HG03045 (cell line): ENCODE measurements around the gene AGBL1.

ENCODE experiments used
- ATAC-seq: cut with Tn5 transposase; IDR thresholded peaks from one replicate; pipeline ENCODE4 v1.9.1; 2021; ENCODE audit warnings: mild to moderate bottlenecking, moderate library complexity; ENCODE audit not compliant: unreplicated experiment

The AGBL1 gene

DNA sequence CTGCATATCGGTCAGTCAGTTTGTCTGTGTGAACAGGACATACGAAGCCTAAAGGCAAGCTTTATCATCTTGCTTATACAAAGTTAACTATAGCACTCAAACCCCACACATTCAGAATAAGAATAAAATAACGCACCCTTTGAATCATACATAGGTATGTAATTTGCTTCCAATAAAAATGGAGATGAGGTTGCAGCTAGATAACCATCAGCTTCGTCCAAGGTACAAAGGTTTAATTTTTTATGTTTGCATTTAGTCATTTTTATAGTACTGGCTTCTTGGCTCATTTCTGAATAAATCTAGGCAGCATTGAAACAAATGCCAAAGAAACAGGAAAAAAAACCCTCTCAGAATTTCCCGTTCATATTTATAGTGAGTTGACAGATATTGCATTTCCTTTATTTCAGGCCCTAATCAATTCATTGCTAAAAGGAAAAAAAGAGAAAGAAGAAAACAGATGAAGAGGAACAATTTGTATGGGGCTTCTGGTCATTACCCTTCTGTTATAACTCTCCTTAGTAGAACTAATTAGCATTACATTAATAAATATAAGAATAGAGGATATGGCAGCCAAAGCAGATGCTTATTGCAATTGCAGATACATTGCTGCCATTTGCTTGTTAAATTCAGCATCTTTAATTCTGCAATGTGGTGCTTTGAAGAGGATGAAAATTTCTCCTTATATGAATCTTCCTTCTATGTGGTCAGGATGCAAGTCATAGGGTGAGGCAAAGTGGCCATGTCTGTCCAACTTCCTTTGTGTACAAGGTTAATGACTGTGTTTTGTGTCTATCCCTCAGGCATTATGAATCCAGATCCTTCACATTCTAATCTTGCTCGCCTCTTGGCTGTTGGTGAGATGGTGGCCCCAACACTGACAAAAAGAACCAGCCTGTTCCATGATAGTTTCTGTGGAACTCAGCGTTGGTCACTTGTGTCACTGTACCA is 550.0 kb downstream of the AGBL1 start:
- ATAC-seq, result no peak

GRCh38 chr15:86630946-86631345 is 551.3 kb downstream of the AGBL1 start:
- no peak for ATAC-seq

GRCh38 chr15:86634146-86634545 is 554.5 kb downstream of the AGBL1 start:
- no peak for ATAC-seq

DNA sequence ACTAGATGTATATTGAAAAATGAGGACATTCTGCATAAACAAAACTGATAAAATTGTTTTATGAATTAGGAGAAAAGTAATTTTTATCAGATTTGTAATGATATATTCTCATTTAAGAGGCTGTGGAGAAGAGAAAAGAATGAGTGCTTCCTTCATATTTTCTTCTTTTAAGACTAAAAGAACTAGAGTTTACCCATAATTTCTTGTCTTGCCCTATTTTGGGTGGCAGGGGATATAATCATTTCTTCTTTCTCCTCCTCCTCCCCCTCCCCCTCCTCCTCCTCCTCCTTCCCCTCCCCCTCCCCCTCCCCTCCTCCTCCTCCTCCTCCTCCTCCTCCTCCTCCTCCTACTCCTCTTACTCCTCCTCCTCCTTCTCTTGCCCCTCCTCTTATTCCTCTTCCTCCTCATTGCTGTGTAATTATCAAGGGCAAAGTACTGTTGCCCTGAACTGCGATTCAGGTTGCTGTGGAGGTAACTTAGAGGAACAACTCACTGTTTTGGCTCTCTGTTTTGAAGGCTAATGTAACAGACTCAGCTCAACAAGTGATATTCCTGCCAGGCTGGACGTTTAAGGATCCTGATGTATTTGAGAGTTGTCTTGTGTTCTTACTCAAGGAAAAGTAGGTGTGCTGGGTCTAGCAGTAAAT is 555.4 kb downstream of the AGBL1 start:
- ATAC-seq, result no peak

DNA sequence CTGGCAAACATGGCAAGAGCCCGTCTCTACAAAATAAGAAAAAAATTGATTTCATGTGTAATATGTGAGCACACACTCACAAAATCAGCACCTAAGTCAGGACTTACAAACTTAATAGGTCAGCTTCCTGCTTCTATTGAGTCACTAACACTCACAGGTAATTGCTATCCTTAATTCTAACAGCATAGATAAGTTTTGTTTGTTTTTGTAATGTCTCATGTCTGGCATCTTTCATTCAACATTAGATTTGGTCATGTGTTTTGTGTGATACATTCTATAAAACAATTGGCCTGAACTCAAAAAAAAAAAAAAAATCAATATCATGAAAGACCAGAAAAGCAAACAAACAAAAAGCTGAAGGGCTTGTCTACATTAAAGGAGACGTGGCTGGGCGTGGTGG is 564.7 kb downstream of the AGBL1 start:
- ATAC-seq, result no peak

GRCh38 chr15:86645925-86646500 is 566.3 kb downstream of the AGBL1 start:
- ATAC-seq, result no peak

DNA sequence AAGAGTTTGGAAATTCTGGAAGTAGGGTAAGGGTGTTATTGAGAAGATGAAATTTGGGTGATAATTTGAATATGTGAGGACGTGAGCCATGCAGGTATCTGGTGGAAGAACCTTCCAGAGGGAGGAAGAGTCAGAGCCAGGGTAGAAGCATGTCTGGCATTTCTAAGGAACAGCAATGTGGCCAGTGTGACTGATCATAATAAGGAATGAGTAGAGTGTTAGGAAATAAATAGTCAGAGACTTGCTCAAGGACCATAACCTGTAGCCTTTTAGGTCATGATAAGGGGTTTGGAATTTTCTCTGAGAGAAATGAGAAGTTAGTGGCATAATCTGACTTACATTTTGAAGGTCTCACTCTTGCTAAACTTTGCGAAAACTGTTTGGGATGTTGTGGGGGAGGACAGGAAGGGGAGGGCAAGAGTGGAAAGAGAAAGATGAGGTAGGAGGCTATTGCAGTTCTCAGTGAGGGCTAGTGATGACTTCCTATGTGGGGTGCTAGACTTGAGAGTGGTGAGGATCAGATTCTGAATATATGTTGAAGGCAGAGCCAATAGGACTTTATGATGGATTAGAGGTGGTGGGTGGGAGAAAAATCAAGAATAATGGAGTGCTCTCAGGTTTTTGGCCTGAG is 568.3 kb downstream of the AGBL1 start:
- ATAC-seq, result no peak

DNA sequence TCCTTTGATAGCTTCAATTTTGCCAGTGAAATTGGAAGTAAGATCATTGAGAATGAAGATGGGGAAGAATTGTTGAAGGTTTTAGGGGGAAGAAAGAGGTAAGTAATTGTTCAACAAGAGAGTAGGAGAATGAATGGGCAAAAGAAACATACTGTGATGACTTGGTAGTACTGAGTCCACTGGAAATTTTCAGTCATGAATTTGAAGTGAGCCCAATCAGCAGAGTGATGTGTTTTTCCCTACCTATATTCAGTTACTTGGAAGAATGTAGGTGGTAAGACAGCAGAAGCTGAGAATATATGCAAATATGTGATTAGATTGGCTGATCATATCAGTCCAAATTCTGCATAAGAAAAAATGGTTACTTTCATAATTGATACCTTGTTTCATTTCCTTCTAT is 569.6 kb downstream of the AGBL1 start:
- ATAC-seq, result no peak

DNA sequence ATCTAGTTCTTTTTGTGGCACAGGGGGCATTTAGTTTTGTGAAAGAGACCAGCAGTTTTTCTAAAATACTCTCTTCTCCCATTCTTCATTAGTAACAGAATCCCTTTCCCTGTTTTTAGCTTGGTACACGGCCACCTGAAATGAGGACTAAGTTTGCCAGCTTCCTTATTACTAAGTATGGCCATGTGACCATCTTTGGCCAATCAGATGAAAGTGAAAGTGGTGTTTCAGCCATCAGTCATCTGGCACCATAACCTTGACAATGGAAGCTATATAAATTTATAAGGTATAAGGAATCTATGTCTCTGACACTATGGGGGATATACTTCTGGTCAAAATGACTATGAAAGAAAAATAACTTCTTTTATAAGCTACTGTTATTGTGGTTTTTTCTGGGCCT is 570.4 kb downstream of the AGBL1 start:
- no peak for ATAC-seq

GRCh38 chr15:86653344-86654197 is 573.9 kb downstream of the AGBL1 start:
- no peak for ATAC-seq

GRCh38 chr15:86654501-86654900 is 574.8 kb downstream of the AGBL1 start:
- ATAC-seq, result no peak

- no peak for ATAC-seq
Measured at GRCh38 chr15:86657305-86657704, 577.6 kb downstream of the AGBL1 start.

DNA sequence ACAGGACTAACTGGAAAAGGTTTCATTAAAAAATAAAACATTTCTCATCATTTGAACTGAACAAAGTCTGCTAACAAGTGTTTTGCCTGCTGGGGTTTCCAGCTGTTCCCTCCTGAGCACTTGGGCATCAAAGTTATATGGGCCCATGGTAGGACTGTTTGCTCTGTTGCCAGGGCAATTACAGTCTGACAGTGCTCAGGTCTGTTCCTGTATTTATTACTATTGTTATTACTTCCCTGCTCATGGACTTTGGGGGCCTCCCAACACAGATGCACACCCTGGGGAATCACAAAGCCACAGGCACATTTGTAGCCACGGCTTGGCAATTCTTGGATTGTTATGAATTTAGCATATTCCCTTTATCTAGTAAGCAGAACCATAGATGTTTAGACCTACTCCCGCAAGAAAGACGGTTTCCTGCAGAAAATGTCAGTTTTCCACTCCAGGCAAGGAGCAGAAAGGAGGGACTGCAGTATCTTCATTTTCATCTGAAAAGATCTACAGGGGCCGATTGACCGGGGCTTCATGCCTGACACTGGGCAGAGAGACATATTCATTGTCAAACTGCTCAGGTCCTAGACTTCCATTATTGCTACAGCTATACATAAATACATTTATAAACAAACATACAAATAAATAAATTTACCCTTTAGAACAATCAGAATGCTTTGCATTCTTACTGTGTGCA is 580.2 kb downstream of the AGBL1 start:
- no peak for ATAC-seq

GRCh38 chr15:86661580-86661979 is 581.9 kb downstream of the AGBL1 start:
- no peak for ATAC-seq

DNA sequence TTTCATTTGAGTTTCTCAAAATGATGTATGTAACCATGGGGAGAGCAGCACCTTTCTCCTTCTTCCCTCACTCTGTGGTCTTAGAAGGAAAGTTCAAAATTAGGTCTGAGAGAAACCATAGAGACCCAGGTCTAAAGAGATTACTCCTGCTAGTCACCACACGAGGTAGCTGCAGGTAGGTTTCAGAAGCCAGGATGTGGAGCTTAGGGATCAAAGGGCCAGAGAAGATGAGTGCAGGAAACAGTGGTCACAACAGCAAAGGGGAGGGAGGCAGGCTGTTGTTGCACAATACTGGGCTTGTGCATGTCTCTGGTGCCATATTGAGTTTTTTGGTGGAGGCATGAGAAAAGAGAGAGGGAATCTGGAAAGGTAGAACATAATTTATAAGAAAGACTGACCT is 583.6 kb downstream of the AGBL1 start:
- no peak for ATAC-seq

- no peak for ATAC-seq
Measured at GRCh38 chr15:86663979-86664378, 584.3 kb downstream of the AGBL1 start.

DNA sequence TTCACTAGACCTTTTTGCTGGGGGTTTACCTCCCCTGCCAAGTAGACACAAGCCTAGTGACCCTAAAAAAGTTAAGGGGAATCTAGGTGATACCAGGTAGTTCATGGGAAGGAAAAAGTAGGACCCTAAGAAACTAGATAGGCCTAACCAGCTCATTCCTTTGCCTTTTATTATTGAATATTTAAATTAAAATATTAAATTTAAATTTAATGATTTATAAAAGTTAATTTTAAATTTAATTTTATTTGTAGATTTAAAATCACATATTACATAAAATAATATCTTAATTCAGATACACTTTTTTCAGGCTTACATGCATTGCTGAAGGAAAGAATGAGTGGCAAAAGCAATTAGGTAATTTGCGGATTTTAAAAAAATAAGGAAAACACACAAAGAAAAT is 584.9 kb downstream of the AGBL1 start:
- no peak for ATAC-seq

- no peak for ATAC-seq
Measured at GRCh38 chr15:86676002-86676401, 596.3 kb downstream of the AGBL1 start.

GRCh38 chr15:86677278-86677677 is 597.6 kb downstream of the AGBL1 start:
- ATAC-seq, result no peak

- no peak for ATAC-seq
Measured at GRCh38 chr15:86685263-86685662, 605.6 kb downstream of the AGBL1 start.
